Endothelial cell of hepatic sinusoid (primary cell): ENCODE results near the gene COL4A2.

Experiments used
- in situ Hi-C: cut with HindIII; loops from 2 replicates; pipeline ENCODE4 v1.10.0; 2017; ENCODE audit warnings: low sequenced_read_pairs

The COL4A2 gene

DNA sequence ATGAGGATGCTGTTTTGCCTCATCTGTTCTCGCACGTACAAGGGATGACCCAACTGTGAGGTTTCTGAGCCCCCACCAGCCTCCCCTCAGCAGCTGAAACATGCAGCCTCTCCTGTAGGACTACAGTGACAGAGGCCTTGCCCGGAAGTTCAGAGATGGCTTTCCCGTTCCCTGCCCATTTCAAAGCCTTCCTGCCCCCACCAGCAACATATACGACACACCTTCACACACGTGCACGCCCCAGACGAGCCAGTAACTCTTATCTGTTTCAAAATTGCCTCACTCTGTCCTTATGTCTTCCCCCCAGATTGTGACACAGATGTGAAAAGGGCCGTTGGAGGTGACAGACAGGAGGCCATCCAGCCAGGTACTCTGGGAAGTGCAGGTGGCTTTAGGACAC lies 158.6 kb downstream of the COL4A2 start:
- in situ Hi-C loops: no loop called here

DNA sequence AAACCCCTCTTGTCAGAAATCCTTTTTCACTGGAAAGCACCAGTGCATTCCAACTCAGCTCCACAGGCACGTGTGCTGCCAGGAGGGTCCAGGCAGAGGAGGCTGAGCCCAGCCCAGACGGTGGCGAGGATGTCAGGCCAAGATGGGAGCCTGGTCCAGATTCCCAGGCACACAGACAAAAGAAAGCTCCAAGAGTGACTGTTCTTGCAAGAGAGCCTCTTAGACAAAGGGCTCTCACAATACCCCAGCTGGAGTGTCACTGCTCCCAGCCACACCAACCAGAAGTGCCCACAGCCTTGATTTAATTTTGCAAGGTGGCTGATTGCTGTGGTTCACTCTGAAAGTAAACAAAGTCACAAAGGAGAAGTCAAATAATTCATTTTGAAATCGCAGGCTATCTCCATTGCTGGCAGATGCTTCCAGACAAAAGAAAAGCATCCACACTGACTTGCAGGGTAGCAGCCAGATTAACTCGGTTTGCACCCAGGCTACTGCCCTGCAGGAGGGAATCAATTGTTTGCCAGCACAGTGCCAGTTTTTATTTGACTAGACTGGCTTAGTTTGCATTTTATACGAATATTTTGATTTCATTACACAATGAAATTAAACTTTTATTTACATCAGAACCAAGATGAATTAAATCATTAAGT lies 159.3 kb downstream of the COL4A2 start:
- in situ Hi-C loops: no loop called here

DNA sequence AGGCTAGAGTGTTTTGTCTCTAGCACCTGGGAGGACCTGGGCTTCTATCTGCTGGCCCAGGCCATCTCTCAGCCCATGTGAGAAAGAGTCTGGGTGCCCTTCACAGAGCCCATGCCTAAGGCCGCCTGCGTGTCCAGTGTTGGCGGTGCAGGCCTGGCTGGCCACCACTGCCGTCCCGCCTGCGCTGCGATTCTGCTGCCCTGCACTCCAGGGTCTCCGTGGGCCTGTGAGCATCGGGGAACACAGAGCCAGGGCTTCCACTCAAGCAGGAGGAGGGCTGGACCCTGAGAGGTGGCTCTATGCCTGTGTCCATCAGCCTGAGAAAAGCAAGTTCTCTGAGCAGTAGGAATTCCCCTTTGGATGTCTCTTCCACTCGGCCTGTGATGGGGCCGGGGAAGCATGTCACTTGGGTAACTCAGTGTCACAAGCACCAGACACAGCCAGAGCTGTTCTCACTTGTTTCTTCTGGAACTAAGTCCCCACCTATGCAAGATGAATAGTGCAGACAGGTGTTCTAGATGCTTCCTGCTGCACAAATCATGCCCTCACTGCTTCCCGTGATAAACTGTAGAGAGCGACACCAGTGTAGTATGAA lies 160.5 kb downstream of the COL4A2 start:
- in situ Hi-C loops: no loop called here

DNA sequence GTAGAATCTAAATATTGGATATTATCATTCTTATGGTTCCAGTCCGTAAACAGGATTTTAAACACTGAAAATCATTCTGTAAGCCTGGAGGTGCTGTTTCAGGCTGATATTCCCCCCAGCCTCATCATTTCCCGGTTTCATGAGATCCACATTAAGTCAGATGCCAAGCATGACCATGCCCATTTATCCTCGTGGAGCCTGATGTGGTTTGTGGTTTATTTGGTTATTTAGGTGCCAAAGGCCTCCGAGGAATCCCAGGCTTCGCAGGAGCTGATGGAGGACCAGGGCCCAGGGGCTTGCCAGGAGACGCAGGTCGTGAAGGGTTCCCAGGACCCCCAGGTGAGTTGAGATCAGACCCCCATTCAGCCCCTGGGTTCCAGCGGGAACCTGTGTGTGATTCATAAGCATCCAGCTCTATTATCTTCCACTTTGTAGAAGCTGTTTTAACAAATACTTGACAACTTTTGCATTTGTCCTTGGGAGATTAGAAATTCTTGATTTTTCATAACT lies 162.0 kb downstream of the COL4A2 start:
- in situ Hi-C loops: no loop called here

DNA sequence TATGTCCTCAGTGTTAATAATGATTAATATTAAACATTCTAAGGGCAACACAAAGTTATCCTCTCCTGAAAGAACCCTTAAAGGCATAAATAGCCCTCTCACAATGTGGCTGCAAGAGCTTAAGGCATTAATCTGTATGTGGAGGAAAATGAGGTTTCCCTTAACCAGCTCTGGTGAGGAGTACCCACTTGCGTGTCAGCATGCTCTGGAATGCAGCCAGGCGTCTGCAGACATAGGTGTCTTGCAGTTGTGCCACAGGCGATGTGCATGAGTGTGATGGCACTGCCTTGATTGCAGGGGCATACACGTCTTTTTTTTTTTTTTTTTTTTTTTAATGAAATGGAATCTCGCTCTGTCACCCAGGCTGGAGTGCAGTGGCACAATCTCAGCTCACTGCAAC lies 162.5 kb downstream of the COL4A2 start:
- in situ Hi-C loops: no loop called here

DNA sequence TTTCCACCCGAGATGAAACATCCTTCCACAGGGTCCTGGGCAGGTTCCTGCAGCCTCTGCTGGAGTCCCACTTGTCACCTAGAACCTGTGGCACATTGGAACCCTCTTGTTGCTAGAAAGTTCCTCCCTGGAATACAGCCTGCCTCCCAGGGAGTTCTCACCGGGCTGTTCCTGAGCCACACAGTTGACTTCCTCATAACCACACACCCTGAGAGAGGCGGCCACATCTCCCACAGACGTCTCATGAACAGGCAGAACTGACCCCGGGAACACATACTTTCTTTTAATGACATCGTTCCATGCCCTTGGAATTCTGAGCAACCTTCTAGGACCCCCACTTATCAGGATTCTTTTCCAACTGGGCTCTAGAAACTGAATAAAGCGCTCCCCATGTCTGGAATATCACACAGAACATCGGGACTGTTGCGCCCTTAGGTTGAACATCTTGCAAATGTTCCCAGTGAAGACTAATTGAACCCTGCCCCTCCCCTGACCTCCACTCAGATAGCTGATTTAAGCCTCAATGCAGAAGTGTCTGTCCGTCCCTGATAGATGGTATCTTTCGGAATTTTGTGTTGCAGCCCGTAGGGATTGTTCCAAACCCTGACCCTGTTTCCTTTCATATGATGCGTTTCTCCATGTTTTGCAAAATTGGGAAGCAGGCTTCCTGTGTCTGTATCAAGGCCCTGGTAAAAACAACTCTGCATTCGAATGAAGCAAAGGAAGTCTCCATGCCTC lies 163.4 kb downstream of the COL4A2 start:
- in situ Hi-C loops: no loop called here

DNA sequence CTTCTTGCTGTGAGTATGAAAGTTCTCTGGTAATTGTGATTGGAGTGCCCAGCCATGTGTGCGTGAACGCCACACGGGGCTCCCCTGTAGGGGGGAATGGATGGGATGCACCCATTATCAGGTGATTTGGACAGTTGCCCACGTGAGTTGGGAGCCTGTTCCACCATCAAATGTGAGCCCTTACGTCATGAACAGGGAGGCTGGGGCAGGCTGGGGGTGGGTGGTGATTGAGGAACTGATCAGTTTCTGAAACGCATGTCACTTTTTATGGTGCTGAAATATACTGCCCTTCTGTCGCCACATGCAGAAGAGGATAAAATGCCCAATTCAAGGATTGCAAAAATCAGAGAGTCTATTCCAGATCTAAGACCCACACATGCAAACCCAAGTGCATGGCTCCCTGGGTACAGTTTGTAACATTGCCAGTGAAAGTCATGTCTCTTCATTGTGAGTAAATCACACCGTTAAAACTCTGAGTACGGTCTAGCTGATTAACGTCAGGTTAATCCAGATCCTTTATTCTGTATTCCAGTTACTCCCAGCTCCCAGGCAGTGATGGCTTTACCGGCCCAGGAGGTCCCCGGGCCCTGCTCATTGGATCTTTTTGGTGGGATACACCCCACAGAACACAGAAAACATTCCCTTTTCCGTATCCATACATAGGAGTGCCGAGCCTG lies 164.2 kb downstream of the COL4A2 start:
- in situ Hi-C loops: no loop called here

DNA sequence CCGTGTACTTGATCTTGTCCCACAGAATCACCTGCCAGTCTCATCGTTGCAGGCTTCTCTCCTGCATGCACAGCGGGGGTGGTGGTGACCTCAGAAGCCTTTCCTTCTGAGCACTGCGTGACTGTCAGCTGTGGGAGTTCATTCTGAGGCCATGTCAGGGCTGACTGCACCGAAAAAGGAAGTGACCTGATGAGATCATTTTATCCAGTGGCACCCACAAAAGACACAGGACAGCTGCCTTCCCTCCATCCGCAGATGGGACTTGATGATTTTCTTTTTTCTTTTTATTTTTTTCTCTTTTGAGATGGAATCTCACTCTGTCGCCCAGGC lies 164.7 kb downstream of the COL4A2 start:
- in situ Hi-C loops: no loop called here

DNA sequence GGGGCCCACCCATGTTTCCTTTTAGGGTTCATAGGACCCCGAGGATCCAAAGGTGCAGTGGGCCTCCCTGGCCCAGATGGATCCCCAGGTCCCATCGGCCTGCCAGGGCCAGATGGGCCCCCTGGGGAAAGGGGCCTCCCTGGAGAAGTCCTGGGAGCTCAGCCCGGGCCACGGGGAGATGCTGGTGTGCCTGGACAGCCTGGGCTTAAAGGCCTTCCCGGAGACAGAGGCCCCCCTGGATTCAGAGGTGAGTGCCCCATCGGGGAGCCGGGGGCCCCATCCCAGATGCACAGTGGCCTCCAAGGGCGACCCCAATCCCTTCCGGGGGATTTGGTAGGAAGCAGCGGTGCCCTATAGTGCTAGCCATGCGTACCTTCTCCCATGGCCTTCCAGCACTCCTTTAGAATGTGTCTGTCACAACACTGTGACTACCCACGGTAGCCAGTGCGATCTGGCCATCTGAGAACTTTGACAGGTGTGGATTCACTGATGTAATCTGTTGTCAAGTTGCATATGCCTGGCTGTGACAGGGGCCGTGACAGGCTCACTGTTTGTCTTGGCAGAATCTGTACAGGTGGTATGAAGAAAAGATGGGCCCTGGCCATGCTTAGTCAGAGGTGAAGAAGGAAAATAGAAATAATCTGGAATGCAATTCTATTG lies 165.9 kb downstream of the COL4A2 start:
- in situ Hi-C loops: no loop called here

DNA sequence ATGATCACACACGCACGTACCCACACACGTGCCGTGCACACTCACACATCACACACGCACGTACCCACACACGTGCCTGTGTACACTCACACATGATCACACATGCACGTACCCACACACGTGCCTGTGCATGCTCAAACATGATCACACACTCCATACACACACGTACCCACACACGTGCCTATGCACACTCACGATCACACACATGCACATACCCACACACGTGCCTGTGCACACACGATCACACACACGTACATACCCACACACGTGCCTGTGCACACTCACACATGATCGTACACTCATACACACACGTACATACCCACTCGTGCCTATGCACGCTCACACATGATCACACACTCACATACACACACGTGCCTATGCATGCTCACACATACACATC lies 167.6 kb downstream of the COL4A2 start:
- in situ Hi-C loops: no loop called here

DNA sequence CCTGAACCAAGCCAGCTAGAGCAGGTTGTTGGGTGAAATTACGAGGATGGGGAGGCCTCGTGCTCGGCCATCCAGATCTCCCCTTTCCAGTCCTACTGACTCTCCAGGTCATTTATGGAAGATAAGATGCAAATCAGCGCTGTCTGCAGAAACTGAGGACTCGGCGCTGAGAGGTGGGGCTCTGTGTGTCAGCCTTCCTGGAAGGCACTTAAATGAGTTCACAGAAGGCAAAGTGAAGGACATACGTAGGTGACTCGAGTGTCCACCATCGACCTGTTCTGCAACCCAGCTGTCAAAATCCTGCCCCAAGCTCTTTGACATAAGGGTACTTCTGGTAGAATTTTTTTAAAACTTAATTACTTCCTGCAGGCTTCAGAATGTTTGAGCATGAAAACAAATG lies 168.0 kb downstream of the COL4A2 start:
- in situ Hi-C loops: no loop called here

DNA sequence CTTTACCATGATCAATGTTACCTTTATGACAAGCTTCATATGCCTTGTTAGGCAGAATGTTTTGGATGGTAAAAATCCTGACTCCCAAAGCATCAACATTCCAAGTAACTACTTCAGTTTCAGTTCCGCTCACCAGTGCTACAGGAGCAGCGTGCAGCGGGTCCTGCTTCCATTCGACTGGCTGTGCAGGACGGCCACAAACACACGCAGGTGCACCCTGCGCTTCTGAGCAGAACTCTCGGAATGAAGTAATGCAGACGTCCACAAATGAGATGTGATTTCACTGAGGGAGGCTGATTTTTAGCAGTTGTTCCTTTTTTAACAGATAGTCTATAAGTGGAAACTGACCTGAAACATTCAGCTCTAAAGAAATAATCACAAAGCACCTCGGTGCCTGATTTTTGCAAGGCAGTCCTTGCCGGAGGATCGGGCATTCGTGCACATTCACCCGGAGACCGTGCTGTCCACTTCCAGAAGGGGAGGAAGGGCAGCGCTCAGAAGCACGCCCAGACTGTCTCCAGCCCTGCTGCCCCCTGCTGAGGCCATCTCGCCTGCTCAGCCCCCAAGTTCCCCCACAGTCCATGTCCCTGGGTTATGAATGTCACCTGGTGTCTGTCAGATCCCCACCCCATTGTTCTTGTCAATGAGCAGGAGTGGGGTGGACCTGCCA lies 168.6 kb downstream of the COL4A2 start:
- in situ Hi-C loops: no loop called here

DNA sequence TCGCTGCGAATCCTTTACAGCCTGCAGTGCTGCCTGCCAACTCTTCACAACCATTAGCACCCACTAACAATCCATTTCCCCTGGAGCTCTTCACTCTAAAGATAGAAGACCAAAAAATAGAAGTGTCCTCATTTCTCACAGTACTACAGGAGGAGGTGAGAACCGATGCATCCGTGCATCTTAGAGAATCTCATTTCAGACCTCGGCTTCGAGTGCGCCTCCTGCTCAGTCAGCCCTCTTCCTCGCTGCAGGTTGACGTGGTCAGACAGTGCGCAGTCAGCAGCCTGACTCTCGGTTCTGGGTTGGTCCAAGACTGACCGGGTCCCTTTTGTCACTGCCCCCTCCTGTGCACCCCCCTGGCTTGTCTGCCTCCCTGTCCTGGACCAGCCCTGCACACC lies 169.1 kb downstream of the COL4A2 start:
- in situ Hi-C loops: no loop called here

DNA sequence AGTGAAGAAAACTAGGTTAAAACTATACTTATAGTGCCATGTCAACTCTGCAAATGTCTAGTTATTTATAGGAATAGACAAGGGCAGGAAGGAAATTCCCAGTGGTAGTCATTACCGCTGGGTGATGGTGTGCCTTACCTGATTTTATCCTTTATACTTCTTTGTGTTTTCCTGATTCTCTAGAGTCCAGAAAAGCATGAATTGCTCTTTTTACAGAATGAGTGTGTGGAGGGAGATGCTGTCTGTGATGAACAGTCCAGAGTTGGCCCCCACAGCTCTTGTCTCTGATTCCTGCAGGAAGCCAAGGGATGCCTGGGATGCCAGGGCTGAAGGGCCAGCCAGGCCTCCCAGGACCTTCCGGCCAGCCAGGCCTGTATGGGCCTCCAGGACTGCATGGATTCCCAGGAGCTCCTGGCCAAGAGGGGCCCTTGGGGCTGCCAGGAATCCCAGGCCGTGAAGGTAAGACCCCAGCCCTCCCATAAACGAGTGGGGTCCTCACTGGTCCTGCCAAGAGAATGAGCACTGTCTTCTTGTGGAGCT lies 170.7 kb downstream of the COL4A2 start:
- in situ Hi-C loops: no loop called here

DNA sequence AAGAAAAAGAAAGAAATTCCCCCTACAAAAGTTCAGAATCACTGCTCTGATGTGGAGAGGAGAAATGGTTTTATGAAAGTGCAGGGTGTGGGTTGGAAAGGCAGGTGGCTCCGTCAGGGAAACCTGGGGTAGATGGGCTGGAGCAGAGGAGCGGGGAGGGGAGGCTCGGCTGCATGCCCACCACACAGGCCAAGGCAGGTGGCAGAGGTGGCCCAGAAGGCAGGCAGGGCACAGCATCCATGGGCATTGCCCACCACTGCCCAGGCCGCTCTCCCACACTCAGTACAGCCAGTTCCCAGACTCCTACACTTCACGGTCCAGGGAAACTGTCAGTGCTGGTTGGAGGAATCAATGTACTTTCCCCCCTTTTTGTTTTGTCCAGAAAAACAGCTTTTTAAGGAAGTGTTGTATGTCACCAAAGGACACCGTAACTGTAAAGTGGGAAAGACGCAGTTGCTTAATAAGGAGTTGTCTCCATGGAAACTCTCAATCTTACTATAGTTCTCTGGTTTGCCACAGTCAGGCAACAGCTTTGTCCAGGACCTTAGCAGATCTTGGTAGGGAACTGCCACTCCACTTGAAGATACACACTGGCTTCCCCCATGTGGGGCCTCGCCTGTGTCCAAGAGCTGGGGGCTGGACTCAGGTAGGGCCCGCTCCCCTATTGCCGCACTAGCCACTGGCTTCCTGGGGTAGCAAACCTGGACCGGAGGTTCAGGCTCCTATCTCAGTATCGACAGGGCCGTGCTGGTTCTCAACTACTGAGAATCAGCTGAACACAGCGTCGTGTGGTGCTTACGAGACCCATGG lies 171.5 kb downstream of the COL4A2 start:
- in situ Hi-C loops: no loop called here

DNA sequence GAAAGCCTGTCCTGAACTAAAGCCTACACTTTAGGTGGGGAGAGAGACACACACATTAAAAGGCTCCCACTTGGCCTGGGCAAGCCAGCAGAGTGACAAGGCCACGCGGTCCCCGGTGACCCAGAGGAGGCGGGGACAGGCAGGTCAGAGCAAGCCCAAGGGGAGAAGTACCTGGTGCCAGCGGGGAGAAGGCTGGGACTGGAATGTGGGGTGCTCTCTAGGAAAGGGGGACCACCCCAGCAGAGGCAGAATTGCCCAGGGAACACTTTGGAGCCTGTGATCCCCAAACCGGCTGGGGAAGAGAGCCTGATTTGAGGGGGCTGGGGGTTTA lies 172.1 kb downstream of the COL4A2 start:
- in situ Hi-C loops: no loop called here

DNA sequence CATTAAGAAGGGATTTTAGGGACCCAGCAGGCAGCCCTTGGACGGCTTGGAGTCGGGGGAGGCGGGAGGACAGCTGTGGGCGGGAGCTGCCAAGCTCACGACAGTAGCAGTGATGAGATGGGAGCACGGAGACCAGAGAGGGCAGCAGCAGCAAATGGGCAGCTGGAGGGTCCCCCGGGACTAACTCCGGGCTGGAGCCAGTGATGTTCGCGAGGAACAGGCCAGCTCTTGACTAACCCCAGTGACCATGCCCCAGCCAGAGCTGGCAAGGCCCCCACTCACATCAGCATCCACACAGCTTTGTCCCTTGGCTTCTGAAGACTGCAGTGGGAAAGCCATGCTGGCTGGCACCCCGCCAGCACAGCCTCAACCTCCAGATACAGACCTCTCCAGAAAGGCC lies 172.6 kb downstream of the COL4A2 start:
- in situ Hi-C loops: no loop called here

DNA sequence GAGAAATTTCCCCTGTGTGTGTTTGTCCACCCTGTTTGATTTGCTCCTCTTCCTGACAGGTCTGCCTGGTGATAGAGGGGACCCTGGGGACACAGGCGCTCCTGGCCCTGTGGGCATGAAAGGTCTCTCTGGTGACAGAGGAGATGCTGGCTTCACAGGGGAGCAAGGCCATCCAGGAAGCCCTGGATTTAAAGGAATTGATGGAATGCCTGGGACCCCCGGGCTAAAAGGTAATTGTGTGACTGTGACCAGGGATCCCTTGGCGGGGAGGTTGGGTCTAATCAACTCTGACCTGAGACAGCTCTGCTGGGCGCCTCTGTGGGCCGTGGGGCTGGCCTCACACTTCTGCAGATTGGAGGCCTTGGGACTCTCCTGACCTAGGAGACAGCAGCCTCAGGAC lies 173.1 kb downstream of the COL4A2 start:
- in situ Hi-C loops: no loop called here

DNA sequence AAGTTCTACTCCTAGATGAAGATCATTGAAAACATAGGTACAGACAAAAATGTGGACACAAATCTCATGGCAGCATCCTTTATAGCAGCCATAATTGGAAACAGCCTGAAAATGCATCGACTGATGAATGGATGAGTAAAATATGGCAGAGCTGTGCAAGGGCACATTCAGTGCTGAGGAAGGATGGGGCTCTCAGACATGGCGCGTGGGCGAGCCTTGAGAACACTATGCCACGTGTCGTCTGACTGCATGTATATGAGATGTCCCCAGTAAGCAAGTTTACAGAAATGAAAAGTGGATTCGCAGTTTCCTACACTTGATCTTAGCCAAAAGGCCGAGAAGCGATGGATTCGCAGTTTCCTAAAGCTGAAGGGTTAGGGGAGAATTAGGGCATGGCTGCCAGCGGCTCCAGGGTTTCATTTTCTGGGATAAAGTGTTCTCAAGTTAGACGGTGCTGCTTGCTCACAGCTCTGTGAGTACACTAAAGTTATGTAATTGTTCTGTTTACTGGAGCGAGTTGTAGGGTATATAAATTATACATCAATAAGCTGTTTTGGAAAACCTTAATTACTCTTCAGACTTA lies 176.4 kb downstream of the COL4A2 start:
- in situ Hi-C loops: no loop called here
